ENCODE data around the gene ANGEL2.

DNA sequence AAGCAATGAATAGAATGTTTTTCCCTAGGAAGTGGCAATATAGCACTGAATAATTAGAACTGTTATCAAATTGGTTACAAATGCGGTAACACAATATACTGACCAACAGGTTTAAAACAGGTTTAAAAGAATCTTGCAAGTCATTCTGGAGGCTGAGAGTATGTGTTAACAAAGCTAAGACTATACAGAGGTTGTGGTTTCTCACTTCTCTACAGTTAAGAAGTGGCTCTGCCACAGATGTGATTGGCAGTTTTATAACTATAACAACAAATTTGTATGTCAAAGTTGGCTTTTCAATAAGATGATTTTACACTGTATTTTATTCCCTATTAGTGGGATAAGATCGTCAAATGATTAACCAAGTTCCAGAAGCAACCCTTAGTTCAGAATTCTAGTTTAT lies 7.1 kb downstream of the ANGEL2 start:
- TF ChIP-seq, protein P1, sequence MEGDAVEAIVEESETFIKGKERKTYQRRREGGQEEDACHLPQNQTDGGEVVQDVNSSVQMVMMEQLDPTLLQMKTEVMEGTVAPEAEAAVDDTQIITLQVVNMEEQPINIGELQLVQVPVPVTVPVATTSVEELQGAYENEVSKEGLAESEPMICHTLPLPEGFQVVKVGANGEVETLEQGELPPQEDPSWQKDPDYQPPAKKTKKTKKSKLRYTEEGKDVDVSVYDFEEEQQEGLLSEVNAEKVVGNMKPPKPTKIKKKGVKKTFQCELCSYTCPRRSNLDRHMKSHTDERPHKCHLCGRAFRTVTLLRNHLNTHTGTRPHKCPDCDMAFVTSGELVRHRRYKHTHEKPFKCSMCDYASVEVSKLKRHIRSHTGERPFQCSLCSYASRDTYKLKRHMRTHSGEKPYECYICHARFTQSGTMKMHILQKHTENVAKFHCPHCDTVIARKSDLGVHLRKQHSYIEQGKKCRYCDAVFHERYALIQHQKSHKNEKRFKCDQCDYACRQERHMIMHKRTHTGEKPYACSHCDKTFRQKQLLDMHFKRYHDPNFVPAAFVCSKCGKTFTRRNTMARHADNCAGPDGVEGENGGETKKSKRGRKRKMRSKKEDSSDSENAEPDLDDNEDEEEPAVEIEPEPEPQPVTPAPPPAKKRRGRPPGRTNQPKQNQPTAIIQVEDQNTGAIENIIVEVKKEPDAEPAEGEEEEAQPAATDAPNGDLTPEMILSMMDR (conservative IDR thresholded peaks at IDR 0.05; ENCODE audit: low read depth, low read length), result no peak
- TF ChIP-seq BHLHE40 (IDR thresholded peaks at IDR 0.05; ENCODE audit: low read depth, low read length) (no peak), MXI1 (IDR thresholded peaks at IDR 0.05; ENCODE audit: borderline replicate concordance, low read depth, low read length) (no peak)
